Measurements from ENCODE around the gene CPXM1.
"Not testable (repeated sequence)": the region's sequence is repeated elsewhere in the genome, so short reads cannot be mapped to it uniquely, and the experiment has no call there.

CPXM1 gene

DNA sequence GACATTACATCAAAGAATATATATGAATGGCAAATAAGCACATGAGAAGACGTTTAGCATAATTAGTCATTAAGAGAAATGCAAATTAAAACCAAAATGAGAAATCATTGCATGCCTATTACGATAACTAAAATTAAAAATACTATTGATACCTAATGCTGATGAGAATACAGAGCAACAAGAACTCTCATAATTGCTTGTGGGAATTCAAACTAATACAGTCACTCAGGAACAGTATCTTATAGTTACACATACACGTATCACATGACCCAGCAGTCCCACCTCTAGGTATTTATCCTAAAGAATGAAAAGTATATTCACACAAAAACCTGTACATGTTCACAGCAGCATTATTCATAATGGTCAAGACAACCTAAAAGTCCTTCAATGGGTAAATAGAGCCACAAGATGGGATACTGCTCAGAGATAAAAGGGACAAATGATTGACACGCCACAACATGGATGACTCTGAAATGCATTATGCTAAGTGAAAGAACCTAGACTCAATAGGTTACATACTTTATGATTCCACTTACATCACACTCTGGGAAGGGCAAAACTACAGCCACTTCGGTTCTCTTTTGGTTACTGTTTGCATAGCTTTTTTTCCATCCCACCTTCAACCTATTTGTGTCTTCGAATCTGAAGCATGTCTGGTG, 16.4 kb downstream of the CPXM1 start:
- Histone ChIP-seq H3K9me3 (no peaks in the 10 kb centered on the region), H3K27me3 (ENCODE audit: low read depth) (peaks cover 3% of the 10 kb centered on the region; the same call in 1 of the 2 replicates), H3K4me1 (no peaks in the 10 kb centered on the region), H3K36me3 (replicated peaks) (no peaks in the 10 kb centered on the region), H3K4me3 (no peak overlapping the region)
- in situ Hi-C loops (cut with MboI; ENCODE audit: low sequenced_read_pairs) = no loop called here
- no peak for DNase-seq (ENCODE audit: low spot score in 2 of 2)

DNA sequence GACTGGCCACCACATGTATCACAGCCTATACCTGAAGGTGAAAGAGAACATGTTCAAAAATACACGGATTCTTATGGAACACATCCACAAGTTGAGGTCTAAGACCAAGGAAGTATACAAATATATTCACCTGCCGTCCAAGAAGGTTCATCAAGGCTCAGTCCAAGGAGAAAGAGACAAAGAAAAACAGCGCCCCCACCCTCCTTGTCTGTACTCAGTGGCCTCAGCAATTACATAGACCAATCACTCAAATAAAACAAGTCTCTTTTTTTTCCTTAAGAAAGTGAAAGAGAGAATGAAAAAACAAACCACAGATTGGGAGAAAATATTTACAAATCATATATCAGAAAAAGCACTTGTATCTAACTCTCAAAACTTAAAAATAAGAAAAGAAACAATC, 19.5 kb downstream of the CPXM1 start:
- H3K27me3 ChIP-seq (ENCODE audit: low read depth) = peaks cover 3% of the 10 kb centered on the region
- H3K9me3 ChIP-seq = no peaks in the 10 kb centered on the region
- no peak for DNase-seq (ENCODE audit: low spot score in 2 of 2)

DNA sequence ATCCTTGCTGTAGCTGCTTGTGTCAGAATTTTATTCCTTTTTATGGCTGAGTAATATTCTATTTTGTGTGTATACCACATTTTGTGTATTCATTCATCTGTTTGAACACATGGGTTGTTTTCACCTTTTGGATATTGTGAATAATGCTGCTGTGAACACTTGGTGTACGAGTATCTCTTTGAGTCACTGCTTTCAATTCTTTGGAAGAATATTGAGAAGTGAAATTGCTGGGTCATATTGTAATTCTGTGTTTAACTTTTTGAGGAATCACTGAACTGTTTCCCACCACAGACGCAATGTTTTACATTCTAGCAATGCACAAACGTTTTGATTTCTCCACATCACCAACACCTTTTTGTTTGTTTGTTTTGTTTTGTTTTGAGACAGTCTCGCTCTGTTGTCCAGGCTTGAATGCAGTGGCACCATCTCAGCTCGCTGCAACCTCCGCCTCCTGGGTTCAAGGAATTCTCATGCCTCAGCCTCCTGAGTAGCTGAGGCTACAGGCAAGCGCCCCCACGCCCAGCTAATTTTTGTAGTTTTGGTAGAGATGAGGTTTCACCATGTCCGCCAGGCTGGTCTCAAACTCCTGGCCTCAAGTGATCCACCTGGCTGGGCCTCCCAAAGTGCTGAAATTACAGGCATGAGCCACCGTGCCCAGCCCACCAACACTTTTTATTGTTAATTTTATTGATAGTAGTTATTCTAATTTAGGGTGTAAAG, 21.7 kb downstream of the CPXM1 start:
- in situ Hi-C loops (cut with MboI; ENCODE audit: low sequenced_read_pairs) = no loop called here
- Histone ChIP-seq H3K4me1 (no peaks in the 10 kb centered on the region), H3K4me3 (no peak overlapping the region), H3K9me3 (no peaks in the 10 kb centered on the region), H3K27me3 (ENCODE audit: low read depth) (peaks cover 3% of the 10 kb centered on the region), H3K36me3 (replicated peaks) (no peaks in the 10 kb centered on the region)
- DNase-seq (ENCODE audit: low spot score in 2 of 2) = no peak

More for the DNA sequence above, 19.5 kb downstream of the CPXM1 start:
- Histone ChIP-seq H3K4me1 (no peaks in the 10 kb centered on the region), H3K4me3 (no peak overlapping the region), H3K36me3 (replicated peaks) (no peaks in the 10 kb centered on the region)
- in situ Hi-C loops (cut with MboI; ENCODE audit: low sequenced_read_pairs) = no loop called here

DNA sequence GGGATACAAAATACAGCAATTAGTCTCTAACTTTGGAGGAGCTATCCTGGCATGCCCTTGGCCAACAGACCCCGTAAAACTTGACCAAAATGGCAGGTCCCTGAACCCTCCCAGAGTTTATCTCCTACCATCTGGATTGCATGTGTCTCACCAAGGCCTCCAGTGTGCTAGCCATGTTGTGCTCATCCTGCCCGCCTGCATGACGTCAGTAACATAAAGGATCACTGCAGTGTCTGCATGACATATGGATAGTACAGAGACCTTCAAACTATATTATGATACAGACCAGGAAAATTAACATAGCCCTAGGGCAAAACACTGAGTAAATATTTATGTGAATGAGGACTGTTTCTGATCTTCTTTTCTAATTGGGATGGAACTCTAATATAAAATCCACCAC, 25.3 kb downstream of the CPXM1 start:
- Histone ChIP-seq H3K27me3 (ENCODE audit: low read depth) (no peaks in the 10 kb centered on the region; the same call in 1 of the 2 replicates), H3K4me3 (no peak overlapping the region), H3K4me1 (no peaks in the 10 kb centered on the region), H3K9me3 (no peaks in the 10 kb centered on the region), H3K36me3 (replicated peaks) (no peaks in the 10 kb centered on the region)
- DNase-seq (ENCODE audit: low spot score in 2 of 2) = no peak
- in situ Hi-C loops (cut with MboI; ENCODE audit: low sequenced_read_pairs) = no loop called here

DNA sequence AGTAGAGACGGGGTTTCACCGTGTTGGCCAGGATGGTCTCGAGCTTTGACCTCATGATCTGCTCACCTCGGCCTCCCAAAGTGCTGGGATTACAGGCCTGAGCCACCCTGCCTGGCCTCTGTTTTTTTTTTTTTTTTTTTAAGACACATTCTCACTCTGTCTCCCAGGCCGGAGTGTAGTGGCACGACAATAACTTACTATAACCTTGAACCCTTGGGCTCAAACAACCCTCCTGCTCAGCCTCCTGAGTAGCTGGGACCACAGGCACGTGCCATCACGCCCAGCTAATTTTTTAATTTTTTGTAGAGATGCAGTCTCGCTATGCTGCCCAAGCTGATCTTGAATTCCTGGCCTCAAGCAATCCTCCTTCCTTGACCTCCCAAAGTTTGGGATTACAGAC, 26.6 kb downstream of the CPXM1 start:
- in situ Hi-C loops (cut with MboI; ENCODE audit: low sequenced_read_pairs) = no loop called here
- peaks cover 3% of the 10 kb centered on the region; the same call in 1 of the 2 replicates for H3K27me3 ChIP-seq (ENCODE audit: low read depth)

DNA sequence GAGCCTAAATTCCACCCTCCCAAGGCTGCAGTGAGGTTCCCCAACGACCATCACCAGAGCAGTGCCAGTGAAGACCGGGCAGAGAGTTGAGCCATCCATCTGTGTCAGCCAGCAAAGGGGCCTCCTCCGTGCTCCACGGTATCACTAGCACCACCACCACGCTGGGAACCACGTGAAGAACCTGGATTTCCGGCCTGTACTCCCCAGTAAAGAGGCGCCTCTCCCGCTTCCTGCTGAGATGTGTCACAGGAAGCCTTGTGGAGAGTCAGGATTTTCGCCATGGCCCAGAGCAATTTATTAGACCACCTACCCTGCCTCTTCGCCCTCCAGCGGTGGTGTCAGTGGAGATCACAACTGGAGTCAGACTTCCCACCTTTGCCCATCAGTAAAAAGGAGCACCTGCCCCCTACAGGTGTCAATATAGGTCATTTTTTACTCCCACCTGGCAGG, 28.8 kb downstream of the CPXM1 start:
- no peak for DNase-seq (ENCODE audit: low spot score in 2 of 2)
- Histone ChIP-seq H3K27me3 (ENCODE audit: low read depth) (peaks cover 5% of the 10 kb centered on the region; the same call in 1 of the 2 replicates), H3K9me3 (no peaks in the 10 kb centered on the region), H3K36me3 (replicated peaks) (no peaks in the 10 kb centered on the region), H3K4me1 (no peaks in the 10 kb centered on the region), H3K4me3 (no peak overlapping the region)
- in situ Hi-C loops (cut with MboI; ENCODE audit: low sequenced_read_pairs) = no loop called here

More for the DNA sequence above, 26.6 kb downstream of the CPXM1 start:
- no peaks in the 10 kb centered on the region for H3K9me3 ChIP-seq
- H3K4me1 ChIP-seq = no peaks in the 10 kb centered on the region
- H3K36me3 ChIP-seq (replicated peaks) = no peaks in the 10 kb centered on the region
- DNase-seq (ENCODE audit: low spot score in 2 of 2) = no peak
- H3K4me3 ChIP-seq = no peak overlapping the region

DNA sequence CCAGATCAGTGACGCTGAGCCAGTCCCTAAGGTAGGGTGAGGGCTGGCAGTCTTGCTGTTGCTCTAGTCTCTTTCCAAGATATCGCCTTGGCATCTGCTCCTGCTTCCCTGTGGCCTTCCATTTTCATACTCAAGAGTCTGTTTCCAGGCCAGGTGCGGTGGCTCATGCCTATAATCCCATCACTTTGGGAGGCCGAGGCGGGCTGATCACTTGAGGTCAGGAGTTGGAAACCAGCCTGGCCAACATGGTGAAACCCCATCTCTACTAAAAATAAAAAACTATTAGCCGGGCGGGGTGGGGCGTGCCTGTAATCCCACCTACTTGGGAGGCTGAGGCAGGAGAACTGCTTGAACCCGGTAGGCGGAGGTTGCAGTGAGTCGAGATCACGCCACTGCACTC, 30.3 kb downstream of the CPXM1 start:
- H3K36me3 ChIP-seq (replicated peaks); H3K4me3 ChIP-seq; in situ Hi-C loops (cut with MboI; ENCODE audit: low sequenced_read_pairs); H3K4me1 ChIP-seq; H3K27me3 ChIP-seq (ENCODE audit: low read depth); DNase-seq (ENCODE audit: low spot score in 2 of 2); H3K9me3 ChIP-seq: not testable (repeated sequence)

DNA sequence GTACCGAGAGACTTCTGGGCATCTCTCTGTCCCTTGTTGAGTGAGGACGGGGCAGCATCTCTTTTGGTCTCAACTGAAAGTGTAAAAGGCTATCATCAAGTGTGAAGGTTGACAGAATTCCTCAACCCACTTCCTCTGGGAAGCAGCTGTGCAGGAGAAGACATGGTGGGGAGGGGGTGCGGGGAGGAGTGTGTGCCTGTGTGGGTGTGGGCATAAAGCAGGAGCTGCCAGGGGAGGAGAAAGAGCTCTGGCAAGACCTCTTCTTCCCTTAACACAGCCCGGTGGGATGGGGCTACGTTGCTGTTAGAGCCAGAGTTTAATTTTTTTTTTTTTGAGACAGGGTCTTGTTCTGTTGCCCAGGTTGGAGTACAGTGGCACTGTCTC, 31.8 kb downstream of the CPXM1 start:
- Histone ChIP-seq H3K4me3 (no peak overlapping the region), H3K36me3 (replicated peaks) (no peaks in the 10 kb centered on the region), H3K4me1 (no peaks in the 10 kb centered on the region), H3K9me3 (no peaks in the 10 kb centered on the region), H3K27me3 (ENCODE audit: low read depth) (peaks cover 5% of the 10 kb centered on the region; the same call in 1 of the 2 replicates)
- DNase-seq (ENCODE audit: low spot score in 2 of 2) = no peak
- in situ Hi-C loops (cut with MboI; ENCODE audit: low sequenced_read_pairs) = no loop called here

DNA sequence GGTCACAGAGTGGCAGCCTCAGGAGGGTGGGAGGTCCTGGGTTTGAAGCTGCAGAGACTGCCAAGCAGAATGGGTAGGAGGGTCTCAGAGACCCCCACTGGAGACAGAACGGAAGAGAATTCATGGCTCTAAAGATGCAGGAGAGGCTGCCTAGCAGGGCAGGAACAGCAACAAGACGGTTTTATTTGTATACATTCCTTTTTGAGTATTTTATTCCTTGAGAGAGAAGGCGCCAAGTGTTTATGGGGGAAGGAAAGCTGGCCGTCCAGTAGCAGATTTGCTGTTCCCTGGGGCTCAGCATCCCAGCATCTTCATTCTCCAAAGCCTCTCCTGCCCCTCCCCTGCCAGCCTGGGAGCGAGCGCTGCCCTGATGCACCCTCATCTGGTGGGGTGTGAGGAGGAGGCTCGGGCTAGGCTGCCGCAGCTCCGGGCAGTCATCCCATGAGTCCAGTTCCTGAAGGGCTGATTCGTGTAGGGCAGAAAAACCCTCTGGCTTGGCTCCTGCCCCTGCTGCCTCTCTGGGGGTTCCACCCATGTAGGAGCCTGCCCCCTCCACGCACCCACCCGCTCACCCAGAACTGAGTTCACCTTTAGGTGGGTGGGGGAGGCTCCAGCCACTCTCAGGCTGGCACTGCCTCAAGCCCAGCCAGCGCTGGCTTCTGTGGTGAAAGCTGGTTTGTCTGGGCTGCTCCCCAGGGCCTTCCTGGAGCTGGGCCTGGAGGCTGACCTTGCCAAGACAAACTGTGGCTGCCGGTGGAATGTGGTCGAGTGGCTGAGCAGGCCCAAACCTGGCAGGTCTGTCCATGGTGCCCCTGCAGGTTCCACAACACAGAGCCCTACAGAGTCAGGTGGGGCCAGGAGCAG, 32.4 kb downstream of the CPXM1 start:
- Histone ChIP-seq H3K4me3 (no peak overlapping the region), H3K36me3 (replicated peaks) (no peaks in the 10 kb centered on the region), H3K4me1 (no peaks in the 10 kb centered on the region), H3K27me3 (ENCODE audit: low read depth) (peaks cover 5% of the 10 kb centered on the region; the same call in 1 of the 2 replicates), H3K9me3 (no peaks in the 10 kb centered on the region)
- in situ Hi-C loops (cut with MboI; ENCODE audit: low sequenced_read_pairs) = no loop called here
- no peak for DNase-seq (ENCODE audit: low spot score in 2 of 2)

DNA sequence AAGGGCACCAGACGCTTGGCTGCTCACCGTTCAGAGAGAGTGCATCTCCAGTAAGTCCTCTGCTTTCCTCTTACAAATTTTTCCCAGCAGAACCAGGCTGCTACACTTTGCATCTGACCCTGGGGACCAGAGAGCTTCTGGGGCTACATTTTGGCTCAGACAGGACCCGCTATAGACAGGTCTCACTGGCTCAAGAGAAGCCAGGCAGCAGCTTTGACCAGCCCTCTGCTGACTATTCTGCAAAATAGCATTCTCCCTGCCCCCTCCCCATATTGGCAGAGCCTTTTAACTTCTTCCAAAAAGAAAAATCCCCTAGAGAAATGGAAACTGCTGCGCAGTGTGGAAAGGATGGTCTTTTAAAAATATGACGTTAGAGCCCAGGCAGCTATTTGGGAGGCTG, 37.2 kb downstream of the CPXM1 start:
- no peaks in the 10 kb centered on the region for H3K4me1 ChIP-seq
- no peaks in the 10 kb centered on the region for H3K36me3 ChIP-seq (replicated peaks)
- no peaks in the 10 kb centered on the region for H3K9me3 ChIP-seq
- H3K4me3 ChIP-seq = no peak overlapping the region
- no peaks in the 10 kb centered on the region; the same call in 1 of the 2 replicates for H3K27me3 ChIP-seq (ENCODE audit: low read depth)
- in situ Hi-C loops (cut with MboI; ENCODE audit: low sequenced_read_pairs) = no loop called here
- no peak for DNase-seq (ENCODE audit: low spot score in 2 of 2)

DNA sequence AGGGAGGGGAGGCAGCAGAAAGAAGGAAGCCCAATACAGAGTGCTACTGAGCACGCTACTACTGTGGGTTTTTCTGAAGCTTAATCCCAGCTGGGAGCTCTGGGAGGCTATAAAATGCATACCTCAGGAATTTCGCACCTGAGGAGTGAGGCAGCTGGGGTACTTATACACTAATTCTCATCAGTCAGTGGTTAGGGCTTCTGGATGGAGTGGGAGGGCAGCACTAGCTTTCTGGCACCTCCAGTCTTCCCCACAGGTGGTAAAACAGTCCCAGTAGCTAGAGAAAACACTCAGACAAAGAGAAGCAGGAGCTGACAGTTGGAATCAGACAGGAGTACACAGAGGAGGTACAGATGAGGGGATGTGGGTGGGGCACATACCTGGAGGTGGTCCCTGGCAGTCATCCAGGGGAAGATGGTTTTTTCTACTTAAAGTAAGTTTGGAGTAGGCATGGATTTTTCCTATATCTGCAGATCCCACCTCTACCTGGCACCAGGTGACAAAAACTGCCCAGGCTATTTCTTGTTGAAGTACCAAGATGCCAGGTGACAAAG, 37.8 kb downstream of the CPXM1 start:
- Histone ChIP-seq H3K4me3 (no peak overlapping the region), H3K27me3 (ENCODE audit: low read depth) (no peaks in the 10 kb centered on the region; the same call in 1 of the 2 replicates), H3K36me3 (replicated peaks) (no peaks in the 10 kb centered on the region), H3K9me3 (no peaks in the 10 kb centered on the region), H3K4me1 (no peaks in the 10 kb centered on the region)
- DNase-seq (ENCODE audit: low spot score in 2 of 2) = no peak
- in situ Hi-C loops (cut with MboI; ENCODE audit: low sequenced_read_pairs) = no loop called here

DNA sequence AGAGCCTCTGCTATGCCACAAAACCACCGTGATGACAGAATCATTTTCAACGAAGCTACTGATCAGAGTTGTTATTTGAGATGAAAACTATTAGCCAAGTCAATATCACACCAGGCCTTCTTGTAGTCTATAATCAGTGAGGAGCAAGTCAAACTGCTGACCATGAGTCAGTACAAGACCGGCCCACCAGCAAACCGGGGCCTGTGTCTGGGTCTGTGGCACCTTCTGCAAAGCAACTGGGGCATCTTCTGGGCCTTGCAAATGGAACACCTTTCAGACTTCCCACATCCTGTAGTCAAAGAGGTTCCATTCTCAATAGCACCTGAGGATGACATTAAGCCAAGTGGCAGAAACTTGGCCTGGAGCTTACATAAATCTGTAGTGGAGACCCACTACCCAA, 38.5 kb downstream of the CPXM1 start:
- in situ Hi-C loops (cut with MboI; ENCODE audit: low sequenced_read_pairs) = no loop called here
- H3K9me3 ChIP-seq = no peaks in the 10 kb centered on the region
- DNase-seq (ENCODE audit: low spot score in 2 of 2) = no peak

DNA sequence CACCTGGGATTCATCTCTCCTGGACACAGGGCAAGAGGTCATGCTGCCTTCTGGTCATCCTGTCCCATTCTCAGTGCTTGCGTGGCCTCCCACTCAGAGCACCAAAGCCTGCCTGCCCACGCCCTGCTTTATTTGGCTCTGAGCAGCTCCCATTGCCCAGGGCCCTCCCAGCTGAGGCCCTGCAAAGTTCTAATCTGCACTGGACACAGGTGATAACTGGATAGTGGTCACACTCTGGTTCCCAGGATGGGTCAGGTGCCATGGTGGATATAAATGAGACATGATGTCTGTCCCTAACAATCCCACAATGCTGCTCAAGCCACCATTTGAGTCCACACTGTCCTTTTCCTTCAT, 39.5 kb downstream of the CPXM1 start:
- no peaks in the 10 kb centered on the region for H3K36me3 ChIP-seq (replicated peaks)
- no peak overlapping the region for H3K4me3 ChIP-seq
- H3K9me3 ChIP-seq = no peaks in the 10 kb centered on the region
- no peaks in the 10 kb centered on the region for H3K4me1 ChIP-seq
- in situ Hi-C loops (cut with MboI; ENCODE audit: low sequenced_read_pairs) = no loop called here
- DNase-seq (ENCODE audit: low spot score in 2 of 2) = no peak
- H3K27me3 ChIP-seq (ENCODE audit: low read depth) = peaks cover 6% of the 10 kb centered on the region

More for the DNA sequence above, 38.5 kb downstream of the CPXM1 start:
- Histone ChIP-seq H3K36me3 (replicated peaks) (no peaks in the 10 kb centered on the region), H3K4me1 (no peaks in the 10 kb centered on the region), H3K27me3 (ENCODE audit: low read depth) (no peaks in the 10 kb centered on the region; the same call in 1 of the 2 replicates), H3K4me3 (no peak overlapping the region)

Measured in HAP-1 (cell line).